Activated CD4-positive, alpha-beta T cell treated with anti-CD3 and anti-CD28 coated beads for 36 hours (primary cell): ENCODE data around the gene INSIG1. TPM values are rescaled to one million over a fixed set of nuclear protein-coding genes. Genes with fewer than 3 reads are reported as not detected.
A peak's percentile ranks its signal among the peaks of the same experiment; 100 is the strongest.

Experiments used
- ATAC-seq: fragments of 200-7000 bp; cut with Tn5 transposase; one replicate; pipeline ENCODE4 v1.10.0; 2021; ENCODE audit warnings: mild to moderate bottlenecking, moderate library complexity
- CTCF ChIA-PET: fragments of 350-600 bp; sonication (Branson Sonifier 250); formaldehyde crosslinking; loops from one replicate; lab custom pipeline; 2021; ENCODE audit warnings: antibody characterized with exemption; lab: Charles Lee
- POLR2A ChIA-PET: fragments of 350-600 bp; sonication (Branson Sonifier 250); formaldehyde crosslinking; loops from one replicate; lab custom pipeline; 2021; ENCODE audit warnings: antibody characterized with exemption, inconsistent platforms; lab: Charles Lee
- DNase-seq: peaks from one replicate; pipeline ENCODE4 v3.0.0-alpha.2; 2020
- H3K27ac Mint-ChIP-seq: one replicate; pipeline ENCODE4 v1.8.0; 2021; ENCODE audit warnings: mixed read lengths
- H3K27me3 Mint-ChIP-seq: one replicate; pipeline ENCODE4 v1.8.0; 2021; ENCODE audit warnings: mixed read lengths
- H3K36me3 Mint-ChIP-seq: one replicate; pipeline ENCODE4 v1.8.0; 2021; ENCODE audit warnings: low read depth, mixed read lengths
- H3K4me1 Mint-ChIP-seq: one replicate; pipeline ENCODE4 v1.8.0; 2021; ENCODE audit warnings: mixed read lengths
- H3K4me3 Mint-ChIP-seq: one replicate; pipeline ENCODE4 v1.8.0; 2021; ENCODE audit warnings: mild to moderate bottlenecking, moderate library complexity, mixed read lengths
- H3K9me3 Mint-ChIP-seq: one replicate; pipeline ENCODE4 v1.8.0; 2021; ENCODE audit warnings: low read depth, mixed read lengths
- intact Hi-C, 2 experiments: fragments of 100-400 bp; cut with DNase I in 1 of 2; cut with micrococcal nuclease in 1 of 2; formaldehyde crosslinking; loops; one replicate each; pipeline versions ENCODE4 v1.14.2 to v1.15.1; 2022 to 2024; cut with DNase I, micrococcal nuclease
- total RNA-seq, 2 experiments: library from RNA; stranded (reverse); gene quantifications; one replicate each; pipeline ENCODE4 v1.2.3, GENCODE V29; 2021

Gene INSIG1
- 100 to 1,000 TPM; 100 to 110 TPM for total RNA-seq

- ATAC-seq (peak; percentile 48), DNase-seq (peak; percentile 95)
- Mint-ChIP-seq H3K27me3 (no peaks in the 10 kb centered on the region), H3K27ac (peak within 1 kb of the TSS; percentile 96), H3K4me1 (peaks cover 31% of the 10 kb centered on the region), H3K36me3 (peaks cover 42% of the 10 kb centered on the region), H3K9me3 (no peaks in the 10 kb centered on the region), H3K4me3 (peak within 1 kb of the TSS; percentile 96)
- POLR2A ChIA-PET, result interaction anchor here (1.4 to 4.3 kb wide), 5 partner anchors 15 to 294 kb away, joined by 3 to 43 read pairs (median 5); partner anchors contain the start of gene PAXIP1
- intact Hi-C loops, result loop anchor here (1.0 to 2.0 kb wide), 10 partner anchors 17 to 1841 kb away; partner anchors contain the start of genes PAXIP1 (in 2 of the 2), HTR5A (in 1 of the 2), RBM33 (in 1 of the 2) and UBE3C (in 1 of the 2)
- CTCF ChIA-PET, result interaction anchor here (0.6 to 2.7 kb wide), 7 partner anchors 24 to 370 kb away, joined by 3 to 10 read pairs (median 4); no protein-coding TSS in a partner anchor
Measured at GRCh38 chr7:155297517-155298287, at the start of gene INSIG1. Gene INSIG1, plus strand, starts transcription at chr7:155297878. Its CDS starts 408 bp downstream, at chr7:155298286.

- Mint-ChIP-seq H3K36me3 (no peaks in the 10 kb centered on the region), H3K4me3 (no peak overlapping the region), H3K9me3 (no peaks in the 10 kb centered on the region), H3K27ac (no peak overlapping the region), H3K27me3 (peaks cover 4% of the 10 kb centered on the region), H3K4me1 (peaks cover 3% of the 10 kb centered on the region)
- no peak for DNase-seq
- intact Hi-C loops, result no loop called here
- ATAC-seq, result no peak
- ChIA-PET CTCF (no interaction called here), POLR2A (no interaction called here)
Measured at GRCh38 chr7:155248366-155248756, 49.3 kb upstream of the INSIG1 start.

- Mint-ChIP-seq H3K4me1 (peaks cover 12% of the 10 kb centered on the region), H3K4me3 (no peak overlapping the region), H3K27me3 (peaks cover 8% of the 10 kb centered on the region), H3K36me3 (no peaks in the 10 kb centered on the region), H3K9me3 (no peaks in the 10 kb centered on the region), H3K27ac (no peak overlapping the region)
- DNase-seq, result no peak
- intact Hi-C loops, result loop anchor here in 1 of 2 experiments (2.0 kb wide), 1 partner anchor 59 kb away; no protein-coding TSS in a partner anchor
- POLR2A ChIA-PET, result no interaction called here
- CTCF ChIA-PET, result interaction anchor here (1.1 kb wide), 1 partner anchor 9 kb away, joined by 5 read pairs; no protein-coding TSS in a partner anchor
- no peak for ATAC-seq
Measured at GRCh38 chr7:155251831-155252230, 45.8 kb upstream of the INSIG1 start.

- H3K27me3 Mint-ChIP-seq, result peaks cover 8% of the 10 kb centered on the region
- H3K4me3 Mint-ChIP-seq, result no peak overlapping the region
- ChIA-PET POLR2A (no interaction called here), CTCF (interaction anchor here (0.6 to 1.1 kb wide), 3 partner anchors 10 to 325 kb away, joined by 3 to 5 read pairs (median 3); no protein-coding TSS in a partner anchor)
- intact Hi-C loops, result no loop called here
- ATAC-seq (no peak), DNase-seq (no peak)
- no peaks in the 10 kb centered on the region for H3K36me3 Mint-ChIP-seq
- no peak overlapping the region for H3K27ac Mint-ChIP-seq
- H3K9me3 Mint-ChIP-seq, result no peaks in the 10 kb centered on the region
- peaks cover 10% of the 10 kb centered on the region for H3K4me1 Mint-ChIP-seq
Measured at GRCh38 chr7:155252444-155252887, 45.2 kb upstream of the INSIG1 start.

- intact Hi-C loops, result no loop called here
- CTCF ChIA-PET, result interaction anchor here (0.6 to 1.1 kb wide), 3 partner anchors 11 to 326 kb away, joined by 3 to 5 read pairs (median 3); no protein-coding TSS in a partner anchor
Measured at GRCh38 chr7:155252892-155253501, 44.7 kb upstream of the INSIG1 start.

GRCh38 chr7:155254018-155254417, 43.7 kb upstream of the INSIG1 start:
- no peaks in the 10 kb centered on the region for H3K9me3 Mint-ChIP-seq
- ChIA-PET POLR2A (no interaction called here), CTCF (no interaction called here)
- intact Hi-C loops, result no loop called here
- H3K36me3 Mint-ChIP-seq, result no peaks in the 10 kb centered on the region
- no peak for ATAC-seq
- H3K4me3 Mint-ChIP-seq, result no peak overlapping the region
- no peak for DNase-seq
- H3K27me3 Mint-ChIP-seq, result peaks cover 8% of the 10 kb centered on the region
- no peak overlapping the region for H3K27ac Mint-ChIP-seq
- H3K4me1 Mint-ChIP-seq, result peaks cover 9% of the 10 kb centered on the region

More at GRCh38 chr7:155252892-155253501, 44.7 kb upstream of the INSIG1 start:
- Mint-ChIP-seq H3K4me1 (peaks cover 9% of the 10 kb centered on the region), H3K27ac (no peak overlapping the region), H3K4me3 (no peak overlapping the region), H3K27me3 (peaks cover 8% of the 10 kb centered on the region), H3K9me3 (no peaks in the 10 kb centered on the region), H3K36me3 (no peaks in the 10 kb centered on the region)
- POLR2A ChIA-PET, result no interaction called here
- DNase-seq (no peak), ATAC-seq (no peak)

GRCh38 chr7:155255071-155255470, 42.6 kb upstream of the INSIG1 start:
- DNase-seq, result no peak
- H3K4me1 Mint-ChIP-seq, result peaks cover 9% of the 10 kb centered on the region
- H3K27ac Mint-ChIP-seq, result peak overlapping the region; percentile 53
- no peaks in the 10 kb centered on the region for H3K9me3 Mint-ChIP-seq
- H3K36me3 Mint-ChIP-seq, result no peaks in the 10 kb centered on the region
- intact Hi-C loops, result no loop called here
- H3K4me3 Mint-ChIP-seq, result no peak overlapping the region
- ChIA-PET CTCF (no interaction called here), POLR2A (no interaction called here)
- ATAC-seq, result no peak
- peaks cover 8% of the 10 kb centered on the region for H3K27me3 Mint-ChIP-seq

- POLR2A ChIA-PET, result no interaction called here
- Mint-ChIP-seq H3K4me3 (no peak overlapping the region), H3K27me3 (peaks cover 8% of the 10 kb centered on the region)
Measured at GRCh38 chr7:155255621-155256020, 42.1 kb upstream of the INSIG1 start.

GRCh38 chr7:155256081-155256760, 41.5 kb upstream of the INSIG1 start:
- Mint-ChIP-seq H3K27ac (no peak overlapping the region), H3K4me1 (peaks cover 9% of the 10 kb centered on the region), H3K4me3 (no peak overlapping the region), H3K27me3 (peaks cover 8% of the 10 kb centered on the region), H3K9me3 (no peaks in the 10 kb centered on the region), H3K36me3 (no peaks in the 10 kb centered on the region)
- intact Hi-C loops, result no loop called here
- DNase-seq (no peak), ATAC-seq (no peak)
- CTCF ChIA-PET, result interaction anchor here (1.4 kb wide), 1 partner anchor 13 kb away, joined by 4 read pairs; no protein-coding TSS in a partner anchor
- POLR2A ChIA-PET, result no interaction called here

More at GRCh38 chr7:155255621-155256020, 42.1 kb upstream of the INSIG1 start:
- DNase-seq (peak; percentile 13), ATAC-seq (peak; percentile 84)
- Mint-ChIP-seq H3K36me3 (no peaks in the 10 kb centered on the region), H3K27ac (peak overlapping the region; percentile 53), H3K9me3 (no peaks in the 10 kb centered on the region), H3K4me1 (peaks cover 9% of the 10 kb centered on the region)
- CTCF ChIA-PET, result no interaction called here
- intact Hi-C loops, result no loop called here

- no peaks in the 10 kb centered on the region for H3K9me3 Mint-ChIP-seq
- no peak for DNase-seq
- H3K4me3 Mint-ChIP-seq, result no peak overlapping the region
- peaks cover 8% of the 10 kb centered on the region for H3K27me3 Mint-ChIP-seq
- peaks cover 9% of the 10 kb centered on the region for H3K4me1 Mint-ChIP-seq
- no peak overlapping the region for H3K27ac Mint-ChIP-seq
- H3K36me3 Mint-ChIP-seq, result no peaks in the 10 kb centered on the region
- POLR2A ChIA-PET, result no interaction called here
- ATAC-seq, result no peak
- intact Hi-C loops, result no loop called here
- CTCF ChIA-PET, result interaction anchor here (1.4 kb wide), 1 partner anchor 14 kb away, joined by 4 read pairs; no protein-coding TSS in a partner anchor
Measured at GRCh38 chr7:155256761-155257481, 40.8 kb upstream of the INSIG1 start.
